SK-N-SH treated with all-trans-retinoic acid at 6 μM for 48 hours (cell line): ENCODE data around the gene MED27.

Source experiments
- ATAC-seq: fragments of 200-7000 bp; cut with Tn5 transposase; 3 replicates; pipeline ENCODE4 v1.9.1; 2020; ENCODE audit warnings: mild to moderate bottlenecking, moderate library complexity
- ARNTL ChIP-seq: fragments of 450-650 bp; formaldehyde crosslinking; IDR thresholded peaks from 2 replicates; pipeline ENCODE4 v1.5.0; 2020; ENCODE audit warnings: low read depth, mild to moderate bottlenecking, moderate library complexity, borderline replicate concordance
- BACH2 ChIP-seq: fragments of 250-450 bp; sonication (Bioruptor Pico); IDR thresholded peaks from 2 replicates; pipeline ENCODE4 v1.9.0; 2021; ENCODE audit warnings: mild to moderate bottlenecking, borderline replicate concordance
- CREB5 ChIP-seq: fragments of 250-450 bp; sonication (Bioruptor Pico); IDR thresholded peaks from 2 replicates; pipeline ENCODE4 v1.5.1; 2020; ENCODE audit warnings: low read depth, mild to moderate bottlenecking, moderate library complexity
- CSDC2 ChIP-seq: fragments of 250-450 bp; sonication (Bioruptor Pico); IDR thresholded peaks from 2 replicates; pipeline ENCODE4 v1.5.0; 2020; ENCODE audit warnings: mild to moderate bottlenecking, moderate library complexity
- ESRRG ChIP-seq: fragments of 250-450 bp; sonication (Bioruptor Pico); IDR thresholded peaks from 2 replicates; pipeline ENCODE4 v1.6.1; 2021; ENCODE audit warnings: mild to moderate bottlenecking
- GLIS3 ChIP-seq: fragments of 250-450 bp; sonication (Bioruptor Pico); IDR thresholded peaks from 2 replicates; pipeline ENCODE4 v1.5.0; 2020; ENCODE audit warnings: mild to moderate bottlenecking, moderate library complexity
- ISL1 ChIP-seq: fragments of 250-450 bp; sonication (Bioruptor Pico); IDR thresholded peaks from 2 replicates; pipeline ENCODE4 v2.1.2; 2022; ENCODE audit warnings: mild to moderate bottlenecking, moderate library complexity
- OSR1 ChIP-seq: fragments of 250-450 bp; sonication (Bioruptor Pico); IDR thresholded peaks from 2 replicates; pipeline ENCODE4 v1.8.0; 2022; ENCODE audit warnings: moderate library complexity, mild to moderate bottlenecking, inconsistent platforms
- PPARA ChIP-seq: fragments of 250-450 bp; sonication (Bioruptor Pico); IDR thresholded peaks from 2 replicates; pipeline ENCODE4 v1.5.0; 2020; ENCODE audit warnings: mild to moderate bottlenecking, borderline replicate concordance
- RARB ChIP-seq: fragments of 250-450 bp; sonication (Bioruptor Pico); IDR thresholded peaks from 2 replicates; pipeline ENCODE4 v1.8.0; 2021; ENCODE audit warnings: mild to moderate bottlenecking, moderate library complexity
- SNAI2 ChIP-seq: fragments of 250-450 bp; sonication (Bioruptor Pico); IDR thresholded peaks from 2 replicates; pipeline ENCODE4 v1.5.0; 2020; ENCODE audit warnings: mild to moderate bottlenecking, moderate library complexity
- TCF4 ChIP-seq: fragments of 250-450 bp; sonication (Bioruptor Pico); IDR thresholded peaks from 2 replicates; pipeline ENCODE4 v1.8.0; 2021; ENCODE audit warnings: mild to moderate bottlenecking, moderate library complexity, borderline replicate concordance
- TOX ChIP-seq: fragments of 250-450 bp; sonication (Bioruptor Pico); IDR thresholded peaks from 2 replicates; pipeline ENCODE4 v1.8.0; 2021; ENCODE audit warnings: mild to moderate bottlenecking, moderate library complexity, borderline replicate concordance
- ZC3H10 ChIP-seq: fragments of 250-450 bp; sonication (Bioruptor Pico); IDR thresholded peaks from 2 replicates; pipeline ENCODE4 v1.5.1; 2021; ENCODE audit warnings: mild to moderate bottlenecking, moderate library complexity
- ZFP3 ChIP-seq: fragments of 250-450 bp; sonication (Bioruptor Pico); IDR thresholded peaks from 2 replicates; pipeline ENCODE4 v1.5.0; 2020; ENCODE audit warnings: mild to moderate bottlenecking, moderate library complexity
- ZFP30 ChIP-seq: fragments of 450-650 bp; formaldehyde crosslinking; IDR thresholded peaks from 2 replicates; pipeline ENCODE4 v1.5.0; 2022; ENCODE audit warnings: mild to moderate bottlenecking, moderate library complexity
- ZNF565 ChIP-seq: fragments of 450-650 bp; formaldehyde crosslinking; conservative IDR thresholded peaks from 2 replicates; pipeline ENCODE4 v1.5.0; 2020; ENCODE audit warnings: low read depth, mild to moderate bottlenecking, moderate library complexity
- ZNF8 ChIP-seq: fragments of 450-650 bp; formaldehyde crosslinking; IDR thresholded peaks from 2 replicates; pipeline ENCODE4 v1.5.0; 2020; ENCODE audit warnings: mild to moderate bottlenecking, moderate library complexity
- TF ChIP-seq, protein P1 (sequence below): fragments of 250-450 bp; sonication (Bioruptor Pico); IDR thresholded peaks from 2 replicates; pipeline ENCODE4 v1.5.0; 2020; ENCODE audit warnings: mild to moderate bottlenecking, moderate library complexity
- TF ChIP-seq, protein P2 (sequence below): fragments of 250-450 bp; sonication (Bioruptor Pico); IDR thresholded peaks from 2 replicates; pipeline ENCODE4 v1.8.0; 2020; ENCODE audit warnings: mild to moderate bottlenecking, moderate library complexity, borderline replicate concordance
- TF ChIP-seq, protein P3 (sequence below): fragments of 250-450 bp; sonication (Bioruptor Pico); IDR thresholded peaks from 2 replicates; pipeline ENCODE4 v1.8.0; 2021; ENCODE audit warnings: low read depth, mild to moderate bottlenecking, moderate library complexity, borderline replicate concordance

MED27 gene

DNA sequence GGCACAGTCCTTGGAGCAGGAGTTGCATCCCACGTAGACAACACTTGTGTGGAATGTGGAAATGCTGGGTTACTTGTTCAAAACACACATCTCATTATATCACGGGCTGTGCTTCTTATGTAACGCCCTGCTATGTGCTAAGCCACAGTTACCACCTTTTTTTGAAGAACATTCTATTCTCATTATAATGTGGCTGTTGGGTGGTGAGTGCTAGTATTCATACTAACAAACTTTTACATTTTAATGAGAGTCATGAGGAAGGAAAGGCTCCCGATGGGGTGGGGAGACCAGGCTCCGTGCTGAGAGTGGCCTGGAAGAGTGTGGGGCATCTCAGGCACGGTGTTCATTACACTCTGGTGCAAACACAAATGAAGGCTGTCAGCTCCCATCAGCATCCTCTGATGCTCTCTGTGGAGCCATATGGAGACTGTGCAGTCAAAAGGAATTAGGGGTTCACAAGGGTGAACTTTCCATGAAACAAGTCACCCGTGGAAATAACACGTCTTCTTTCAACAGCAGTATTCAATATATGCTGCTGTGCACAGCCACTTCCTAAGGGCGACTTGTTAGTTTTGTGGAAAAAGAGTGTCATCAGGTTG lies 186.7 kb downstream of the MED27 start:
- TF ChIP-seq ZFP30 (CRISPR knock-in tag) (no peak), SNAI2 (CRISPR knock-in tag) (no peak), ZNF565 (CRISPR knock-in tag) (no peak), CSDC2 (CRISPR knock-in tag) (no peak)
- ATAC-seq = no peak

DNA sequence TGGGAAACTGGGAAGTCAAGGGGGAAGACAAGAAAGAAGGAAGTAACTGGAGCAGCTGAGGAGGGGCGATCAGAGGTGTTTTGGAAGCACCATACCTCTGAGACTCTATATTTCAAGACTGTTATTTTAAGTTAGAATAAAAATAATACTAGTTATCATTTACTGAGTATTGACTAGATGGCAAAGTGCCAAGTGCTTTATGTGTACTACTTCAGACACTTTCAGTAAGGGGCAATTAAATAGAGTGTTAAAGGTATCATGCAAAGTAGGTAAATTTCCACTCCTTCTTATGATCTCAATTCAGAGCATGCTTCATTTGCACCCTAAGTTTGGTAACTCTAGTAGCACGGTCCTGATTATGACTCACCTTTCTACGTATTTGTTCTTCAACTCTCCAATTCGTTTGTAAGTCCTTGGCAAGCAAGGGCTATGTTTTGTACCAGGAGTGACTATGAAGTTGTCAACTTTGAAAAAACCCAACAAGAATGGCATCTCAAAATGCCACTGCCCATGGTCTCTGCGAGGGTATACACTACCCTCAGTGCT lies 187.4 kb downstream of the MED27 start:
- TF ChIP-seq, protein P1, sequence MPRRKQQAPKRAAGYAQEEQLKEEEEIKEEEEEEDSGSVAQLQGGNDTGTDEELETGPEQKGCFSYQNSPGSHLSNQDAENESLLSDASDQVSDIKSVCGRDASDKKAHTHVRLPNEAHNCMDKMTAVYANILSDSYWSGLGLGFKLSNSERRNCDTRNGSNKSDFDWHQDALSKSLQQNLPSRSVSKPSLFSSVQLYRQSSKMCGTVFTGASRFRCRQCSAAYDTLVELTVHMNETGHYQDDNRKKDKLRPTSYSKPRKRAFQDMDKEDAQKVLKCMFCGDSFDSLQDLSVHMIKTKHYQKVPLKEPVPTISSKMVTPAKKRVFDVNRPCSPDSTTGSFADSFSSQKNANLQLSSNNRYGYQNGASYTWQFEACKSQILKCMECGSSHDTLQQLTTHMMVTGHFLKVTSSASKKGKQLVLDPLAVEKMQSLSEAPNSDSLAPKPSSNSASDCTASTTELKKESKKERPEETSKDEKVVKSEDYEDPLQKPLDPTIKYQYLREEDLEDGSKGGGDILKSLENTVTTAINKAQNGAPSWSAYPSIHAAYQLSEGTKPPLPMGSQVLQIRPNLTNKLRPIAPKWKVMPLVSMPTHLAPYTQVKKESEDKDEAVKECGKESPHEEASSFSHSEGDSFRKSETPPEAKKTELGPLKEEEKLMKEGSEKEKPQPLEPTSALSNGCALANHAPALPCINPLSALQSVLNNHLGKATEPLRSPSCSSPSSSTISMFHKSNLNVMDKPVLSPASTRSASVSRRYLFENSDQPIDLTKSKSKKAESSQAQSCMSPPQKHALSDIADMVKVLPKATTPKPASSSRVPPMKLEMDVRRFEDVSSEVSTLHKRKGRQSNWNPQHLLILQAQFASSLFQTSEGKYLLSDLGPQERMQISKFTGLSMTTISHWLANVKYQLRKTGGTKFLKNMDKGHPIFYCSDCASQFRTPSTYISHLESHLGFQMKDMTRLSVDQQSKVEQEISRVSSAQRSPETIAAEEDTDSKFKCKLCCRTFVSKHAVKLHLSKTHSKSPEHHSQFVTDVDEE (CRISPR knock-in tag) = no peak
- TF ChIP-seq ISL1 (CRISPR knock-in tag) = no peak
- TF ChIP-seq, protein P2, sequence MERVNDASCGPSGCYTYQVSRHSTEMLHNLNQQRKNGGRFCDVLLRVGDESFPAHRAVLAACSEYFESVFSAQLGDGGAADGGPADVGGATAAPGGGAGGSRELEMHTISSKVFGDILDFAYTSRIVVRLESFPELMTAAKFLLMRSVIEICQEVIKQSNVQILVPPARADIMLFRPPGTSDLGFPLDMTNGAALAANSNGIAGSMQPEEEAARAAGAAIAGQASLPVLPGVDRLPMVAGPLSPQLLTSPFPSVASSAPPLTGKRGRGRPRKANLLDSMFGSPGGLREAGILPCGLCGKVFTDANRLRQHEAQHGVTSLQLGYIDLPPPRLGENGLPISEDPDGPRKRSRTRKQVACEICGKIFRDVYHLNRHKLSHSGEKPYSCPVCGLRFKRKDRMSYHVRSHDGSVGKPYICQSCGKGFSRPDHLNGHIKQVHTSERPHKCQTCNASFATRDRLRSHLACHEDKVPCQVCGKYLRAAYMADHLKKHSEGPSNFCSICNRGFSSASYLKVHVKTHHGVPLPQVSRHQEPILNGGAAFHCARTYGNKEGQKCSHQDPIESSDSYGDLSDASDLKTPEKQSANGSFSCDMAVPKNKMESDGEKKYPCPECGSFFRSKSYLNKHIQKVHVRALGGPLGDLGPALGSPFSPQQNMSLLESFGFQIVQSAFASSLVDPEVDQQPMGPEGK (CRISPR knock-in tag) = no peak
- TF ChIP-seq SNAI2 (CRISPR knock-in tag) = no peak
- TF ChIP-seq ESRRG = no peak
- no peak for ATAC-seq

DNA sequence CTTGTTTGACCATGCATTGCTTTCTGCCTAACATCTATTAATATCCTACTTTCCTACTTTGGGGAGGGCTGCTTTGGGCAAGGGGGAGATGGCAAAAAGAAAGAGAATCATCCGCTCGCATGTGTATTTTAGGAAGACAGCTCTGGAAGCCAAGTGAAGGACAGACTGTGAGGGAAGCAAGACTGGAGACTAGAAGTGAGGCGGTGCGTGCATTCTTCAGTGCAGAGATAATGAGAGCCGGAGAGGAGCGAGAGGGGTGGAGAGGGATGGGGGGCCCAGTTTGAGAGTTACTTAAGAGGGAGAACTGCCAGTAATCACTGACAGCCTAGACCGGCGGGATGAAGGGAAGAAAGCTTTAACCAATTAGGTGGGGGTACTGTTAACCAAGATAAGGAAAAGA lies 188.1 kb downstream of the MED27 start:
- TF ChIP-seq ESRRG (no peak), ZFP3 (CRISPR knock-in tag) (no peak), ARNTL (CRISPR knock-in tag) (no peak), GLIS3 (CRISPR knock-in tag) (no peak), ZNF8 (CRISPR knock-in tag) (no peak), TCF4 (no peak), CSDC2 (CRISPR knock-in tag) (no peak), OSR1 (no peak), CREB5 (CRISPR knock-in tag) (no peak), ISL1 (CRISPR knock-in tag) (no peak), RARB (CRISPR knock-in tag) (no peak), ZC3H10 (CRISPR knock-in tag) (no peak), ZFP30 (CRISPR knock-in tag) (no peak), ZNF565 (CRISPR knock-in tag) (no peak), BACH2 (CRISPR knock-in tag) (no peak), PPARA (no peak), TOX (CRISPR knock-in tag) (no peak)
- TF ChIP-seq, protein P2 (CRISPR knock-in tag) = no peak
- TF ChIP-seq, protein P3, sequence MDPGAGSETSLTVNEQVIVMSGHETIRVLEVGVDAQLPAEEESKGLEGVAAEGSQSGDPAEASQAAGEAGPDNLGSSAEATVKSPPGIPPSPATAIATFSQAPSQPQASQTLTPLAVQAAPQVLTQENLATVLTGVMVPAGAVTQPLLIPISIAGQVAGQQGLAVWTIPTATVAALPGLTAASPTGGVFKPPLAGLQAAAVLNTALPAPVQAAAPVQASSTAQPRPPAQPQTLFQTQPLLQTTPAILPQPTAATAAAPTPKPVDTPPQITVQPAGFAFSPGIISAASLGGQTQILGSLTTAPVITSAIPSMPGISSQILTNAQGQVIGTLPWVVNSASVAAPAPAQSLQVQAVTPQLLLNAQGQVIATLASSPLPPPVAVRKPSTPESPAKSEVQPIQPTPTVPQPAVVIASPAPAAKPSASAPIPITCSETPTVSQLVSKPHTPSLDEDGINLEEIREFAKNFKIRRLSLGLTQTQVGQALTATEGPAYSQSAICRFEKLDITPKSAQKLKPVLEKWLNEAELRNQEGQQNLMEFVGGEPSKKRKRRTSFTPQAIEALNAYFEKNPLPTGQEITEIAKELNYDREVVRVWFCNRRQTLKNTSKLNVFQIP (CRISPR knock-in tag) = no peak
- ATAC-seq = no peak
